HL-60 (cell line): ENCODE data around the gene PCYOX1L.

Source experiments
- CTCF ChIP-seq: IDR thresholded peaks from one replicate; pipeline ENCODE4 v1.5.1; 2011; ENCODE audit warnings: low read length, control low read depth, inconsistent platforms; ENCODE audit not compliant: insufficient read depth
- GABPA ChIP-seq: IDR thresholded peaks from 2 replicates; pipeline ENCODE4 v1.6.1; 2012; ENCODE audit warnings: low read depth
- POLR2AphosphoS5 ChIP-seq: IDR thresholded peaks from 2 replicates; pipeline ENCODE4 v1.6.1; 2012; ENCODE audit warnings: low read depth

- TF ChIP-seq CTCF: no peak
- TF ChIP-seq GABPA: no peak
- TF ChIP-seq POLR2AphosphoS5: no peak
These were observed 37.0 kb upstream of the PCYOX1L start for GRCh38 chr5:149320791-149321330.
